HG03039 (cell line): ENCODE data around the gene EPB41L1.
"Not testable (repeated sequence)": the region's sequence is repeated elsewhere in the genome, so short reads cannot be mapped to it uniquely, and the experiment has no call there.

Experiments
- ATAC-seq: cut with Tn5 transposase; IDR thresholded peaks from one replicate; pipeline ENCODE4 v1.9.1; 2021; ENCODE audit warnings: mild to moderate bottlenecking, moderate library complexity; ENCODE audit not compliant: unreplicated experiment

EPB41L1 gene

DNA sequence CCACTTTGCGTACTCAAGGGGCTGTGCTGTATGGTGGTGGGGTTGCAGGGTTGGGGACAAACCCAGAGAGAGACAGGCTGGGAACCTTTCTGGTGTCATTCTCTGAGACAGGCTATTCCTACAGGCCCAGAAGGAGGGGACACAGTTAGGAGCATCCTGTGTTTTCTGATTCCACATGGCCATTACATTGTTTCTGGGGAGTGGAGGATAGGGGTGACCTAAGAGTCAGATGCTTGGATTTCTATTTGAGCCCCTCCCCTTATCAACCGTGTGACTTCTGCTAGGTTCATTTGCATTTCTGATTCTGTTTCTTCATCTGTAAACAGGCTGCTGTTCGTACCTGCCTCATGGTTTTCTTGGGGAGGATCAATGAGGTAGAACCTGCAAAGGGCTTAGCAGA lies 29.4 kb upstream of the EPB41L1 start:
- ATAC-seq, result no peak

DNA sequence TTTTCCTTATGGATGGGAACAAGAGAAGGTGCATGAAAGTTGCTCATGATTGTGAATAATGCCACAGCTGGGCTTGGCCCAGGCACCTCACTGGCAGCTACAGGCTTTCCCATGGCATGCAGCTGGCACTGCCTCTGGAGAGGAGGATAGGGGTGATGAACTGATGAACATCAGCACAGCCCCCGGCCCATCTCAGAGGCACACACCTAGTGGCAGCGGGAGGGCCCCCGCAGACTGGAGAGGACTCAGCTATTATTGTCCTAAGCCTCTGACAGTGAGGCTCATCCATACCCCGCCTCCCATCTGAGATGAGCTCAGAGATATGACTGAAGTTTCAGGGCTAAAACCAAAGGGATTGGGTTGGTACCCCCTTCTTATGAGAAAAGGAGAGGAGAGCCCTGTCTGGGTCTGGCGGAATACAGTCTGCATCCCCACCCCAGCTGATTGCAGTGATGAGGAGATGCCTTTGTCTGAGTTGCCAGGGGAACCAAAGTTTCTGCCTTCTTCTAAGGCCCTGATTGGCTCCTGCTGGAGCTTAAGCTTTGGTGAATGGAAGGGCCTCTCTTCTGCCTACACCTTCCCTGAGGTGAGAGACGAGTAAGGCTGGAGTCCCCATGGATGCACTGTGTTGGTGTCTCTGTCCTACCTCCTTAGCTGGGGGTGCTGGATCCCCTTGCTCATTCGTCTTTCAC lies 27.6 kb upstream of the EPB41L1 start:
- ATAC-seq, result no peak

DNA sequence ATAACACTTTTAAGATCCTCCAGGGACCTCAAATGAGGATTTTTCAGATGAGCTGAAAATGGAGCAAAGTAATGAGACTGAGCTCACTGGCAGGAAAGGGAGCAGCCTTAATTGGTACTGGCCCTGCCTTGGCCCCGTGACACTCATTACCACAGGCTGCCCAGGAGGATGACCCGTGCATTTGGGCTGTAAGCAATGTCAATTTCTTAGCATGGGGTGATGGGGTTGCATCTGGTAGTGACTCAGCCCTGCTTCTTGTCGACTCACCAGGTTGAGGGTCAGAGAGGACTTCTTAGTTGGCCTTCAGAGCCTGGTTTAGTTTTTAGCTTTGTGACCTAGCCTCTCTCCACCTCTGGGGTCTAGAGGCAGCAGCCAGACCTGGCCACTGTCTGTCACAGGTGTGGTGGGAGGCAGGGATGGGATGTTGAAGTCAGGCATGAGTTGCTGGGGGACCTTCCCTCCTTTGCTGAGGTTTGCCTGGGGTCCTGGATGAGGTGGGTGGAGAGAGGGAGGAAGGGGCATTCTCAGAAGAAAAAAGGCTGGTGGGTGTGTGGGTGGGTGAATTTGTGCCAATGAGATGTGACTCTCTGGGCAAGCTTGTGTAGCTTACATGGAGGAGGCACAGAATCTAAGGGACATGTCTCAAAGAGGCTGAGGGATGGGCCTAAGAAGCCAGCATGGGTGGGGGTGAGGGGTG lies 25.9 kb upstream of the EPB41L1 start:
- no peak for ATAC-seq

DNA sequence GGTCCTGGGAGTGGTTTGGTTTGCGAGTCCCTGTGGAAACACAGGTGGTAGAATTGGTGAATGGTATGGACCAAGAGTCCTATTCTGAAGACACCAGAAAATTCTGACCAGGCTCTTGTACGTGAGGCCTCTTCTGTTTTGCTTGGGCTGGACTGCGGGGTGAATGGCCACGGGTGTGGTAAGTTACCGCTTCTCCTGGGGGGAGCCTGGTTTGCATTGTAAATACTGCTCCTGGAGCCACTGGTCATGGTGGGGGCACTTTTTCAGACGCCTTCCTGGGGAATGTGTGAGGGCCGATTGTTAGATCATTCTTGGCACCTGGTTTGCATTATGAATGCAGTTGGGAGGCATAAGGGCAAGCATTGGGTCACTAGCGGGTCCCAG lies 25.4 kb upstream of the EPB41L1 start:
- ATAC-seq, result no peak

DNA sequence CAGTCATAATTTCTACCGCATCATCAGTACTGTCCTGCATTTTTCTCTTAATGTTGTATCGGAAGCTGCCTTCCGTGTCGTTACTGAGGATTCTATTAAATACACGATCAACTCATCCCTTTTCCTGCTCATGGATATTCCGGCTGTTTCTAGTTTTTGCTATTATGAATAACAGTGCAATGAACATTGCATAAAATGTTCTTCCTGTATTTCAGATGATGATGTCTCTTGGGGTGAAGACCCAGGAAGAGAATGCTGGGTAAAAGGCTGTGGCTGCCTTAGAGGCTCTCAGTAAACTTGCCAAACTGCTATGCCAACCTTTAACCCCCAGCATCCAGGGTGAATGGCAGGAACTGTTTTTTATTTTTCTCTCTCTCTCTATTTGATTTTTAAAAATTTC lies 24.1 kb upstream of the EPB41L1 start:
- no peak for ATAC-seq

DNA sequence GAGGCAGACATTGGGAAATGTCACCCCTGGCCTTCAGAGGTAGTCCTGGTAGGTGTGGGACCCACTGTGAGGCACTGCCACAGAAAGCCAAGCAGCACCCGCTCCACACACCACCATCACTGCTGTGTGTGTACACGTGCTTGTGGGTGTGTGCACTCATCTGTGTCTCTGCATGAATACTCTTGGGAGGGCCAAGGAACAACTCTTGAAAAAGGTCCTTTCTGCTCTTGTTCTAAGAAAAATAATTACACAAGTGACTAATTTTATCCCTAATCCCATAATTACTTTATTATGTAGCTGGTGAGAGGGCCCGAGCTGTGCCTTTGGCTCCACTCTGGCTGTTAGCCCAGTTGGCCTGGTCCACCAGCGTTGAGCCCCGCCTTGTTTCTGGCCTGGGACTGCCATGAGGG lies 21.7 kb upstream of the EPB41L1 start:
- ATAC-seq, result no peak

DNA sequence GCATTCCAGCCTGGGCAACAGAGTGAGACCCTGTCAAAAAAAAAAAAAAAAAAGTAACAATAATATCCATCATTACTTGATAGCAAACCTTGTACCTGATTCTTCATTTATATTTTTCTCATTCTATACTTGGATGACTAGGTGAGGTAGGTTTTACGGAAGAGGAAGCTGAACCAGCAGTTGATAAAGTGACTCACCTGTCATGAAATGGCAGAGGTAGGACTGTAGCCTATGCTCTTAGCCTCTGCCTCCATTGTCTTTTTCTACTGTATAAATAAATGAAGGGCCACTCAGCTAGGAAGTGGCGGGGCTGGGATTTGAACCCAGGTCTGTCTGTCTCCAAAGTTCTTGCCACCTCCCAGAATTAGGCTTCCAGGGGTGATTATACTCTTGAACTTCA lies 20.7 kb upstream of the EPB41L1 start:
- ATAC-seq, result no peak

DNA sequence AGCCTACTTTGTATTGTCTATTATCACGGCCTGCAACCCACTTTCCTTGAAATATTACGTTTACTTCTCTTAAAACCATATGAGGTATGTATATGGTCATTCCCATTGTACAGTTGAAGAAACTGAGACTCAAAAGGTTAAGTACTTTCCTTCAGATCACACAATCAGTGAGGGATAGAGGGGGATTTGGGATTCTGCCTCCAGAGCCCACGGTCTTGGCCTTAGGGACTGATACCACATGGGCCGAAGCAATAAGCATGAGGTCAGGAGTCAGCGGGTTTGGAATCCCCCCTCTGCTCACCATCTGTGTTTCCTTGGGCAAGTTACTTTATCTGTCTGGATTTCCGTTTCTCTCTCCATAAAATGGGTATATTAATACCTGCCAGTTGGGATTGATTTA lies 19.4 kb upstream of the EPB41L1 start:
- ATAC-seq, result no peak

DNA sequence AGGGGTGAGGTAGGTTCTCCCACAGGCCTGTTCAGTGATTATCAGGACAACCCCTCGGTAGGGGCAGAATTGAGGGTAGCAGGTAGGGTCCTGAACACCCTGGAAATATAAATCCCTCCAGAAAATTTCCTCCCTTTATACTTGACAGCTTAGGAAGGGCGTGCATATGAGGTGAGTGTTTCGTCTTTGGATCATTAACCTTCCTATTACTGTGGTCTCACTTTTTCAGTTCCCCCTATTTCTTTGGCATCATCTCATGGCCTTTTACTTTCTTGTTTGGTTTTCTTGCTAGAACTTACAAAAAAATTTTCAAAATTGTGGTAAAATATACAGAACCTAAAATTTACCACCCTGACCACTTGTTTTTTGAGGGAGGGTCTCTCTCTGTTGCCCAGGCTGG lies 18.7 kb upstream of the EPB41L1 start:
- ATAC-seq, result no peak

DNA sequence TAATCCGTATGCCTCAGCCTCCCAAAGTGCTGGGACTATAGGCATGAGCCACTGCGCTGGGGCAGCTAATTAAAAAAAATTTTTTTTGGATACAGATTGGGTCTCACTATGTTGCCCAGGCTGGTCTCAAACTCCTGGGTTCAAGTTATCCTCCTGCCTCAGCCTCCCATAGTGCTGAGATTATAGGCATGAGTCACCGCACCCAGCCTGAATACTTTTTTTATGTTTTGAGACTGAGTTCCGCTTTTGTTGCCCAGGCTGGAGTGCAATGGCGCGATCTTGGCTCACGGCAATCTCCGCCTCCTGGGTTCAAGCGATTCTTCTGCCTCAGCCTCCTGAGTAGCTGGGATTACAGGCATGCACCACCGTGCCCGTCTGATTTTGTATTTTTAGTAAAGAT lies 17.2 kb upstream of the EPB41L1 start:
- ATAC-seq, result not testable (repeated sequence)

DNA sequence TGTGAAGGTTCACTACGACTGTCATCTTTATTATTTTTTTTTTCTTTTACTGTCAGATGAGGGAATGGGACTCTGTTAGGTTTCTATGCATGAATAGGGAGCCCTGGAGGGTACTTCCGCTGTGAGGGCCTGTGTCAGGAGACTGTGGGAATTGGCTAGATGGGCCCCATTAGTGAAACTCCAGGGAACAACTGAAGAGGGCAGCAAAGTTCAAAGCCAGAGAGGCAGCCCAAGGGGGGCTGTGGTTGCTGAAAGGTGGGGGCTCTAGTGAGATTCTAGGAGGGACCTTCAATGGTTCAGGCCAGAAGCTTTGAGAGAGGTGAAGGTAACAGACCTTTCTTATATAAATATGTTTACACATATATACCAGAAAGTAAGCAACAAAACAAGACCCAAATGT lies 13.2 kb upstream of the EPB41L1 start:
- no peak for ATAC-seq

DNA sequence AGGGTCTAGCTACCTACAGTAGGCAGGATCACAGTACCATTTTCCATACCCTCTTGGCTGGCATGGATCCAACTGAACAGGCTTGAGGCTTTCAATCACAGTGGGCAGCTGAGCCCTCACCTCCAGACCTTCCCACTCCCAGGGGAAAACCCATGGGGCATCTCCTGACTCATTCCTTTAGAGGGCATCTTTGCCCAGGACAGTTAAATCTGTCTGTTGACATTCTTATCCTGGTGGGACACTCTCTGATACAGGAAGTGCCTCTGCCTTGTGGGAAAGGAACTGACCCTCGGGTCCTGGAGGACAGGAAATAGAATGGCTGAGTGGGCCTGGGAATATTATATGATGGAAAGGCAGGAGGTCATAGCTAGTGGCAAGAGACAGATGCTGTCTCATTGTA lies 10.2 kb upstream of the EPB41L1 start:
- ATAC-seq, result no peak

DNA sequence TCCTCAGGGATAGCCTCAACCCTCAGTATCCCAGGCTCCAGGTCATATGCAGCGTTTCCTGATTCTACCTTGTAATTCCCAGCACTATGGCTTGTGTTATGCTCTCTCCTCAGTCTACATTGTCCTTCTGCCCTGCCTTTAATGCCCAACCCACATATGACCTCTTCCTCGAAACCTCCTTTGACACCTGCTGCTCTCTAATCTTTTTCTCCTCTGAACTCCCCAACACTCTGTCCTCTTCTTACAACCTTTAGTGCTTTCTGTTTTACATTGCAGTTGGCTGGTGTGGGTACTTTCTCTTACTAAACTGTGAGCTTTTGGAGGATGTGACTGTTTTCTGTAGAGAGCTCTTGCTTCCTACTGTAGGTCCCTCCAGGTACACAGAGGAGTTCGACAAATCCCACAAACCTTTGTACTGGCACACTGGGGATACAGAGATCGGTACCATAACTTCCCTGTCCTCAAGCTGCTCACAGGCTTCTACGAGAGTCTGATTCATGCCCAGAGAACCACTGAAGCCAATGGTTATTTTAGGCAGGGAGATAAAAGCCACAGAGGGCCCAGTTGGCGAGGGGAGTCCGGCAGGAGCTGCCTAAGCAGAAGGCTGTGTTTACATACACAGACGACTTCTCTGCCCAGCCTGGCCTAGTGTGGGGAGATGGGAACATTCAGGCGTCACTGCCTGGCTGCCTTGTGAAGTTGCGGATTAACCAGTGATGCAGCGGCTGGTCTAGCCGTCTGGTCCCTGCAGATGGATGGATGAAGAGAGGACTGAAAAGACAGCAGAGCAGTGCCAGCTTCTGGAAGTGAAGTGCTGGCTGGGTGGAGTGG lies 8.4 kb upstream of the EPB41L1 start:
- no peak for ATAC-seq

DNA sequence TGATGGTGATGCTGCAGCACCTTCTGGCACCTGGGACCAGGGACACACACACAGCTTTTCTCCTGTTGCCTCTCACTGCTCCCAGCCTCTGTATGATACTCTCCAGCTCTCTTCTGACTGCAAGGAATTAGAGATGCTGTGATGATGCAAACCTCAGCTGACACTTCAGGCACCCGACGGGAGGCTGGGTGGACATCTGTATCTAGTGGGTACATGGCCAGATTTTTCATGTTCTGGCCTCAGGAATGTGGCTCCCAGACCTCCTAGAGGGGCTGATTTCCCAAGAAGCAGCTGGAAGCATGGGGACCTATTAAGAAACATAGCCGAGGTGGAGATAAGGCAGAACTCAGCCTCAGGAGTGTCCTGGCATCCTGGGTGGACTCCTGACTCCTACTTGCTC lies 6.8 kb upstream of the EPB41L1 start:
- no peak for ATAC-seq

DNA sequence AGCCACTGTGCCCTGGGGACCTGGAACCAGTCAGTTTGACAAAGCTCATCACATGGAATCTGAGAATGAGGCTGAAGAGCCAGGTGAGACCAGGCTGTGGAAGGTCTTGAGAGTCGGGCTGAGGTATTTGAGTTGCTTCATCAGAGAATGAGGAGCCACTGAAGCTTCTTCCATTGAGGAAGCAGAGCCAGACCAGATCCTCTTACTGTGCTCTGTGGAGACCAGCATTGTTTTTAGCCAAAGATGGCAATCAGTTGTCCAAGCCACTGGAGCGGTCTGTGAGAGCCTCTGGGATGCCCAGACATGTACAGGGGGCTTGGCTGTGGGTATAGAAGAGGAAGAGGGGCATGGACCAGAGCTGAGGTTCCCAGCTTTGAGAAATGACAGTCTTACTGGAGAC lies 6.1 kb upstream of the EPB41L1 start:
- no peak for ATAC-seq

DNA sequence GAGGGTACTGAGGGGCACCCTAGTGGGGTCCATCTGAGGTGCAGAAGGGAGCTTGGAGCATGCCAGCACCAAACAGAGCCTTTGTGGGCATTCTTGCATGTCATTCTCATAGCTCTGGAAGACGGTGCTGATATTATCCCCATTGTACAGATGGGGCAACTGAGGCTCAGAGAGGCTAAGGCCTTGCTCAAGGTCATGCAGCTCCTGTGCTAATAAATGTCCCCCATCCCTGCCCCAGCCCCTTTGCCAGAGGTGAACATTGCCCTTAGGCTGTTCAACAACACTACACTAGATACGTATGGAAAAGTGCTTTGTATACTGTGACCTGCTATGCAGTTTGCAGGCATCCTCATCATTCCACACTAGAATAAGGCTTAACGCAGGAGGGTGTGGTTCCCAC lies 5.5 kb upstream of the EPB41L1 start:
- ATAC-seq, result no peak

DNA sequence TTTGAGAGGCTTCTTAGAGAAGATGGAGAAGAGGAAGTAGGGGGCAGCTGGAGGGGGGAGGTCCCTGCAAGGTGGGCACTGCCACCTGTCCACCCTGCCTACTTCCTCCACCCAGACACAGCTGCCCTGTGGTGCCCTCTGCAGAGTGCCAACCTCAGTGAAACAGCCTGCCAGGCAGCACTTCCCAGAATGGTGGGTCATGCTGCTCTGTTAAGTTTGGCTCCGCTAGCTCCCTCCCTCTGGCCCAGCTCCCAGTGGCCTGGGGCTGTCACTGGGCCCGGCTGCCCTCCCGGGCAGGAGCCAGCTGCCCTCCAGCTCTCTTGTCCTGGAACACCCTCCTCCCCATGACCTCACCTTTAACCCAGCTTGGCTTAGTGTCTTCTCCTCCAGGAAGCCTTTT lies 5.1 kb upstream of the EPB41L1 start:
- ATAC-seq, result no peak

DNA sequence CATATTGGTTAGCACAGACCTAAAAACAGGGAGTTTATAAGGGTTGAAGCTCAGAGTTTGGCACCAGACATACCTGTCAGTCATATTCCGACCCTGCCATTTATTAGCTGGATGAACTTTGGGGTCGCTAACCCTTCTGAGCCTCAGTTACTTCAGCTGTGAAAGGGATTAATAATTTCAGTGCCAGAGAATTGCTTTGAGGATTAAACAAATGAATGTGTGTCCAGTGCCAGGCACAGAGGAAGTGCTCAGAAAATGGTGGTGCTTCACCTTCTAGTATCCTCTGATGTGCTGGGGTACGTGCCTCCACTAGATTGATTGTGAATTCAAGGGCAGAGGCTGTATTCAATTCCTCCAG lies 4.1 kb upstream of the EPB41L1 start:
- ATAC-seq, result no peak

DNA sequence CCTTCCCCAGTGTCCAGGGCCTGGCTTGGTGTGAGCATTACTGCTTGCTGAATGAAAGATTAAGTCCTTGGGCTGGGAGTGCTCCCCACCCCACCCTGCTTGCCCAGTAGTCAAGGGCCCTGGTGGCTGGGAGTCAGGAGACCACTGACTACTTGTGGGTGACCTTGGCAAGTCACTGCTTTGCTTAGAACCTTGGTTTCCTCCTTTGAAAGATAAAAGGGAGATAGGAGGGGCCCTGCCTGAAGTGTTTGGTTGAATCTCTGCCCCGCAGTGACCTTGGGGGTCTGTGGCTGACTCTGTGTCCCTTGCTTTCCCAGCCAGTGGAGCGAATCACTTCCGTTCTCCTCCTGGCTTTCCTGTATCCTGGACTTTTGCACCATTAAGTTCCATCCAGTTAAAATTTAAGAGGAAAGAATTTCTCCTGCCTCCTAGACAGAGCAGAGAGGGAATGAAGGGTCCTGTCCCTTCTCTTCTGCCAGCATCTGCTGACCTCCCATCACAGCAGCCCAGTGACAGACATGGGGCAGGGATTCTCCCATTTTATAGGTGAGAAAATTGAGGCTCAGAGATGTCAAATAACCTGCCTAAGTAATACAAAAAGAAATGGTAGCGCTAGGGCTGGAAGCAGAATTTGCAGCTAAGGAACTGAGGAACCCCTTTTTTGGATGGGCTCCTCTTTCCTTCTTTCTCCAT lies 3.5 kb upstream of the EPB41L1 start:
- no peak for ATAC-seq

DNA sequence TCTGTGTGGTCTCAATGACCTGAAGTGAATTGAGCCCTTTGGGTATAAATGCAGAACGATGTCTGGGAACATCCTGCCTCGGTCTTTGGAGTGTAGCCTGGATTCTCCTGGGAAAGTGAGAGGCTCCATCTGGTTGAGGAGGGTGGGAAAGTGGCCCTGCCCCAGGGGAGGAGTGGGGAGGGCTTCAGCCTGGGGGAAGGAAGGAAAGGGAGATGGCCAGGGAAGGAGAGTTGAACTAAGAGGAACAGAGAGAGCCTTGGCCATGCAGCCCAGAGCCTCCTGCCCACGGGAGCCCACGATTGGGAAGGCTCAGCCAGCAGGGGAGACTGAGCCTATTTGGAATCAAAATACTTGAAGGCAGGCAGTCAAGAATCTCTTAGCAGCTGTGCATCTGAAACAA lies 2.3 kb upstream of the EPB41L1 start:
- no peak for ATAC-seq

DNA sequence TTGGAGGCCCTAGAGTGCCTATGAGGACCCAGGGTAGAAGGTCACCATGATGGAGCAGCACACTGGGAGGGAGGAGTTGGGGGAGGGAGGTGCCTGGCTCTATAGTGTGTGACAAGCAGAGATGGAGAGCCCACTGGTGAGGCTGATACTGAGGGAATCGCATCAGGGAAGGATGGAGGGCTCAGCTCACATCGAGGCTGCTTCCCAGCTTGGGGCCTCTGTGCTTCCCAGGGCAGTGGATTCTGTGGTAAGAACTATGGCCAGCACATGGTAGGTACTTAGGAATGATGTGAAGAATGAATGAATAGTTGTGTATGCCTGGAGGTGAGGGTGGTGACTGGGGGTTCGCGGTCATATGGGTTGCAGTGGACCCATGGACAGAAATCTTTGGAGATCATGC lies 1.3 kb upstream of the EPB41L1 start:
- no peak for ATAC-seq
